ENCODE results near the gene SETD2. TPM values are rescaled to one million over a fixed set of nuclear protein-coding genes. Genes with fewer than 3 reads are reported as not detected.

The SETD2 gene
- total and polyA plus RNA-seq, 2 of the 8 experiments (the other 6 are each of a cell fraction or from before 2014, with no cell fraction given) = 15.7 to 46.3 TPM

- no peaks in the 10 kb centered on the region; a peak in 1 of 4 replicates for H3K79me2 ChIP-seq (ENCODE audit: control insufficient read depth in 1 of 2, insufficient read depth in 2 of 2, low read length in 2 of 2)
- 0 out of 2 replicates have a peak overlapping the region, but pooled peaks have one; percentile 40 for H2BK15ac ChIP-seq (ENCODE audit: low read length)
- H2BK5ac ChIP-seq (ENCODE audit: low read depth, low read length) = no peak overlapping the region
- no peak overlapping the region for H4K91ac ChIP-seq (replicated peaks; ENCODE audit: insufficient read length, low read length)
- H3K9ac ChIP-seq (replicated peaks in 1 of 4; ENCODE audit: extremely low read depth in 1 of 4, low read depth in 3 of 4, low read length in 3 of 4) = no peak overlapping the region
- ChIA-PET POLR2A (ENCODE audit: partially characterized antibody) (interaction anchor here (1.5 kb wide), 1 partner anchor 20 kb away, joined by 3 read pairs; no protein-coding TSS in a partner anchor), CTCF (ENCODE audit: partially characterized antibody) (interaction anchor here (1.5 to 13.0 kb wide), 4 partner anchors 17 to 138 kb away, joined by 3 to 130 read pairs (median 6); no protein-coding TSS in a partner anchor)
- H3K14ac ChIP-seq (ENCODE audit: insufficient read length) = no peak overlapping the region
- no peak overlapping the region for H2BK20ac ChIP-seq (ENCODE audit: low read length)
- H3K56ac ChIP-seq (replicated peaks; ENCODE audit: insufficient read length, low read depth, low read length) = no peak overlapping the region
- FAIRE-seq (no peak), DNase-seq (ENCODE audit: low read depth in 1 of 2, low spot score in 2 of 2) (no peak)
- H2AFZ ChIP-seq (ENCODE audit: low read length) = no peak overlapping the region
- H3K36me3 ChIP-seq (ENCODE audit: control insufficient read depth in 2 of 4, insufficient read depth in 4 of 4, low read length in 3 of 4) = no peaks in the 10 kb centered on the region; a peak in 1 of 8 replicates
- no peak overlapping the region for H4K5ac ChIP-seq (ENCODE audit: insufficient read length, low read depth, low read length)
- H3K23ac ChIP-seq (ENCODE audit: insufficient read length) = no peak overlapping the region
- peaks cover 3 to 37% (median 16%) of the 10 kb centered on the region in 4 experiments for H3K4me1 ChIP-seq (replicated peaks in 1 of 4; ENCODE audit: control insufficient read depth in 3 of 4, insufficient read depth in 4 of 4, low read length in 3 of 4)
- H3K4me3 ChIP-seq (ENCODE audit: extremely low read depth in 1 of 4, insufficient read depth in 2 of 4, low read depth in 3 of 4, low read length in 4 of 4) = no peak overlapping the region
- no peaks in the 10 kb centered on the region for H3K23me2 ChIP-seq (ENCODE audit: low read depth, low read length)
- H3K18ac ChIP-seq (ENCODE audit: extremely low read depth, low read length) = no peak overlapping the region
- no peak overlapping the region for H3K27ac ChIP-seq (ENCODE audit: low read depth, low read length)
- no peaks in the 10 kb centered on the region for H3K9me3 ChIP-seq (ENCODE audit: insufficient read depth in 2 of 2, low read depth in 1 of 2, low read length in 1 of 2)
- no peaks in the 10 kb centered on the region for H3K79me1 ChIP-seq (ENCODE audit: low read depth, low read length)
- no peak overlapping the region for H3K4ac ChIP-seq (replicated peaks; ENCODE audit: insufficient read length, low read depth, low read length)
- H3K4me2 ChIP-seq (ENCODE audit: insufficient read depth in 1 of 2, low read depth in 2 of 2, low read length in 2 of 2) = no peak overlapping the region
- no peak overlapping the region for H4K8ac ChIP-seq (ENCODE audit: extremely low read depth, insufficient read depth, low read length)
- peaks cover 0 to 4% (median 0%) of the 10 kb centered on the region in 4 experiments; a peak in 1 of 7 replicates for H3K27me3 ChIP-seq (replicated peaks in 1 of 4; ENCODE audit: control insufficient read depth in 3 of 4, extremely low read depth in 1 of 4, insufficient read depth in 3 of 4, low read length in 3 of 4)
- WGBS, 2 experiments (ENCODE audit: extremely low coverage in 1 of 2, insufficient coverage in 1 of 2, insufficient read length in 1 of 2, insufficient replicate concordance in 2 of 2, low coverage in 1 of 2, low lambda C conversion rate in 2 of 2, missing lambda C conversion rate in 1 of 2) = 98% methylated on average over 4 of the region's 4 CpGs; no CpG with 5 or more reads in 1 of the 2 experiments
- H2BK12ac ChIP-seq (ENCODE audit: low read depth, low read length) = no peak overlapping the region
- H4K20me1 ChIP-seq (replicated peaks in 1 of 2; ENCODE audit: control insufficient read depth in 1 of 2, insufficient read depth in 2 of 2, low read length in 2 of 2) = peaks cover 4 to 19% of the 10 kb centered on the region in 2 experiments
- no peak overlapping the region for H2BK120ac ChIP-seq (replicated peaks; ENCODE audit: low read depth, low read length)
- no peak overlapping the region for H2AK5ac ChIP-seq (ENCODE audit: low read depth, low read length)
- TF ChIP-seq CHD2 (IDR thresholded peaks at IDR 0.05; ENCODE audit: low read length) (no peak), RAD21 (IDR thresholded peaks at IDR 0.05 in 1 of 2, conservative IDR thresholded peaks at IDR 0.05 in 1 of 2; ENCODE audit: low read depth in 2 of 2, low read length in 2 of 2) (no peak), SIN3A (conservative IDR thresholded peaks at IDR 0.05 in 1 of 2, IDR thresholded peaks at IDR 0.05 in 1 of 2; ENCODE audit: low read depth in 1 of 2, low read length in 2 of 2) (no peak), BACH1 (IDR thresholded peaks at IDR 0.05; ENCODE audit: low read length) (no peak), GABPA (IDR thresholded peaks at IDR 0.05; ENCODE audit: borderline replicate concordance, insufficient read depth, low read length) (no peak), BCL11A (IDR thresholded peaks at IDR 0.05; ENCODE audit: low read depth in 2 of 2, low read length in 2 of 2) (no peak), HDAC6 (IDR thresholded peaks at IDR 0.05; ENCODE audit: low read depth, low read length) (no peak), ATF2 (IDR thresholded peaks at IDR 0.05; ENCODE audit: low read length) (no peak), EP300 (IDR thresholded peaks at IDR 0.05; ENCODE audit: borderline replicate concordance in 1 of 2, low read depth in 2 of 2, low read length in 2 of 2) (no peak), CEBPB (IDR thresholded peaks at IDR 0.05; ENCODE audit: low read depth, low read length) (no peak)
Observed at GRCh38 chr3:46986055-46986730, 177.7 kb downstream of the SETD2 start.

All from H1 (cell line).